GM21447 (cell line): ENCODE results near the gene STXBP6.
"Not testable (repeated sequence)": the region's sequence is repeated elsewhere in the genome, so short reads cannot be mapped to it uniquely, and the experiment has no call there.

Source experiments
- ATAC-seq: cut with Tn5 transposase; IDR thresholded peaks from one replicate; pipeline ENCODE4 v1.9.1; 2021; ENCODE audit not compliant: unreplicated experiment

Gene STXBP6

DNA sequence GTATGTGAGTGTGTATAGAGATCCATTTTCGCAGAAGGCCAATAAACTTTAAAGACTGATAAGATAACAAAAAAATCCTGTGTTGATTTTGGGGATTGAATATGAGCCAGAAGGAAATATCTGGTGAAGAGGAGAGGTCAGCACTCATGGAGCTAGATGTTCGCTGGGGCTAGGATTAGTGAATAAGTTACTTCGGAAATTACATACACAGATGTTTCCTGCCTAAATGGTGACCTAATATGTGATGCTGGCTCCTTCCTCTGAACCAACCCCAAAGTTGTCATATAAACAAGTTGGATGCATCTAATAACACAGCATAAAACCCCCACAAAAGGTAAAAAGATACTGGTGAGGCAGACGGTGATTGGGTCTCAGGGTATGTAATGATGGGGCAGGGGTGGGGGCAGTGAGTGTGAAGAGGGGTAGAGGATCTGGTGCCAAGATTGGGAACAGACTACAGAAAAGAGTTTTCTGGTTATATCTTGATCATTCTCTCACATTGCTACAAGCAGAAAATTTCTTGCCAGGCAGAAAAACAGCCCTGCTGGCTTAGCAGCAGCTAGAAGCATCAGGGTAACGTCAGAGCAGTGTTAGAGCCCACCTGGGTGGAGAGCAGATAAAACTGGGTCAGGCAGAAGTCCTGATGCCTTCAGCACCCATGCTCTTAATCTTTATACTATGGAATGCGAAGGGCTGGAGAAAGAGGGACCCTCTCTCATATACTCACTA, 275.6 kb downstream of the STXBP6 start:
- no peak for ATAC-seq

- not testable (repeated sequence) for ATAC-seq
These were observed 276.4 kb downstream of the STXBP6 start for GRCh38 chr14:24773564-24773963.

GRCh38 chr14:24766434-24766833, 283.5 kb downstream of the STXBP6 start:
- no peak for ATAC-seq

- no peak for ATAC-seq
These were observed 288.8 kb downstream of the STXBP6 start for GRCh38 chr14:24761141-24761540.
